Cerebellar cortex (tissue), 1 donor: Measurements from ENCODE around the gene STIM1.

ENCODE experiments used
- DNase-seq: peaks from one replicate; pipeline ENCODE4 v3.0.0-alpha.2; 2015; ENCODE audit warnings: low spot score

The STIM1 gene

GRCh38 chr11:3916962-3917361, 61.5 kb downstream of the STIM1 start:
- DNase-seq: no peak

GRCh38 chr11:3920148-3920852, 64.8 kb downstream of the STIM1 start:
- DNase-seq: no peak

- DNase-seq: no peak
Observed at GRCh38 chr11:3922056-3922455, 66.6 kb downstream of the STIM1 start.

- no peak for DNase-seq
Observed at GRCh38 chr11:3925513-3925912, 70.0 kb downstream of the STIM1 start.

- no peak for DNase-seq
Observed at GRCh38 chr11:3926458-3927095, 71.1 kb downstream of the STIM1 start.

- DNase-seq: no peak
Observed at GRCh38 chr11:3927129-3927796, 71.8 kb downstream of the STIM1 start.

GRCh38 chr11:3929232-3929631, 73.8 kb downstream of the STIM1 start:
- peak; percentile 14 for DNase-seq

- no peak for DNase-seq
Observed at GRCh38 chr11:3929649-3930048, 74.2 kb downstream of the STIM1 start.

GRCh38 chr11:3932698-3933097, 77.2 kb downstream of the STIM1 start:
- DNase-seq: no peak

- no peak for DNase-seq
Observed at GRCh38 chr11:3933165-3933628, 77.7 kb downstream of the STIM1 start.

GRCh38 chr11:3934658-3935057, 79.2 kb downstream of the STIM1 start:
- no peak for DNase-seq

- DNase-seq: no peak
Observed at GRCh38 chr11:3936517-3936916, 81.1 kb downstream of the STIM1 start.

- DNase-seq: no peak
Observed at GRCh38 chr11:3939211-3939610, 83.7 kb downstream of the STIM1 start.

- no peak for DNase-seq
Observed at GRCh38 chr11:3939651-3940190, 84.3 kb downstream of the STIM1 start.

GRCh38 chr11:3942160-3942955, 86.9 kb downstream of the STIM1 start:
- no peak for DNase-seq

GRCh38 chr11:3942956-3943497, 87.6 kb downstream of the STIM1 start:
- DNase-seq: no peak

- peak; percentile 17 for DNase-seq
Observed at GRCh38 chr11:3944198-3944597, 88.7 kb downstream of the STIM1 start.

GRCh38 chr11:3946455-3947017, 91.1 kb downstream of the STIM1 start:
- no peak for DNase-seq

GRCh38 chr11:3947061-3947460, 91.6 kb downstream of the STIM1 start:
- no peak for DNase-seq

GRCh38 chr11:3949125-3949524, 93.7 kb downstream of the STIM1 start:
- DNase-seq: no peak

GRCh38 chr11:3950996-3951660, 95.7 kb downstream of the STIM1 start:
- no peak for DNase-seq
